Calu3 (cell line): Measurements from ENCODE around the gene LEP. TPM values are rescaled to one million over a fixed set of nuclear protein-coding genes. Genes with fewer than 3 reads are reported as not detected.
A peak's percentile ranks its signal among the peaks of the same experiment; 100 is the strongest.

Experiments used
- BruUV-seq: library from RNA; stranded (reverse); fragments of 400-500 nt; replicated peaks from 2 replicates; lab custom pipeline; 2021; lab: Mats Ljungman, UMichigan
- CTCF ChIA-PET: fragments of 300-600 bp; sonication (Branson Sonifier 250); formaldehyde crosslinking; loops from one replicate; lab custom pipeline; 2022; ENCODE audit warnings: antibody characterized with exemption; lab: Charles Lee
- DNase-seq: peaks from one replicate; pipeline ENCODE4 v3.0.0; 2022
- H3K27ac Mint-ChIP-seq: one replicate; pipeline ENCODE4 v1.8.0; 2022; ENCODE audit warnings: mixed read lengths; ENCODE audit not compliant: unreplicated experiment
- H3K27me3 Mint-ChIP-seq: one replicate; pipeline ENCODE4 v1.8.0; 2022; ENCODE audit warnings: mixed read lengths; ENCODE audit not compliant: unreplicated experiment
- H3K36me3 Mint-ChIP-seq: one replicate; pipeline ENCODE4 v1.8.0; 2022; ENCODE audit warnings: mild to moderate bottlenecking, moderate library complexity, mixed read lengths; ENCODE audit not compliant: insufficient read depth, unreplicated experiment
- H3K4me1 Mint-ChIP-seq: one replicate; pipeline ENCODE4 v1.8.0; 2022; ENCODE audit warnings: mild to moderate bottlenecking, low read depth, mixed read lengths; ENCODE audit not compliant: unreplicated experiment
- H3K4me3 Mint-ChIP-seq: one replicate; pipeline ENCODE4 v1.8.0; 2022; ENCODE audit warnings: mild to moderate bottlenecking, low read depth, moderate library complexity, mixed read lengths; ENCODE audit not compliant: unreplicated experiment
- H3K9me3 Mint-ChIP-seq: one replicate; pipeline ENCODE4 v1.8.0; 2022; ENCODE audit warnings: low read depth, mixed read lengths; ENCODE audit not compliant: unreplicated experiment
- CTCF ChIP-seq: fragments of 200-600 bp; IDR thresholded peaks from one replicate; pipeline ENCODE4 v1.8.0; 2022; ENCODE audit warnings: antibody characterized with exemption; ENCODE audit not compliant: unreplicated experiment
- intact Hi-C: fragments of 100-400 bp; cut with micrococcal nuclease; formaldehyde crosslinking; loops from one replicate; pipeline ENCODE4 v1.10.0; 2022; ENCODE audit not compliant: unreplicated experiment
- total RNA-seq: library from RNA; stranded (reverse); gene quantifications from 2 replicates; pipeline ENCODE4 v1.2.3, GENCODE V29; 2022

The LEP gene
- total RNA-seq, 1 experiment from 2014 or later, result not detected

DNA sequence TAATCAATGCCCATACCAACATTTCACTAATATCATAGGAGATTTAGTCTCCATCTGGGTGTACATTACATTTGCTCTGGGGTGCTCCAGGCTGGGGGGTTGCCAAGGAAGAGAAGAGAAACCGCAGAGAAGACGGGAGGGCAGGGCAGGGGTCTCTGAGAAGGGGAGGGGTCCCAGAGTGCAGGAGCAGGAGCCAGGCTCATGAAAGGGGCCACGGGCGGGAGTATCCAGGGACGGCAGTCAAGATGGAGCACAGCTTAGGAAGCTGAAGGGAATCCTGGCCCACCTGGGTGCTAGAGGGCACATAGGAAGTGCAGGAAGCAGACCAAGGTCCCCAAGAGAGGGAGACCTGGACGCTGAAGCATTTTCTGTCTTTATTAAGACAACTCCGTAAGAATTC lies 2.2 kb downstream of the LEP start:
- DNase-seq, result no peak
- CTCF ChIA-PET, result no interaction called here
- Mint-ChIP-seq H3K27ac (no peak overlapping the region), H3K4me1 (peaks cover 10% of the 10 kb centered on the region), H3K4me3 (no peak overlapping the region), H3K9me3 (no peaks in the 10 kb centered on the region), H3K27me3 (peaks cover 35% of the 10 kb centered on the region), H3K36me3 (no peaks in the 10 kb centered on the region)
- BruUV-seq, result no TSS peak
- intact Hi-C loops, result no loop called here
- no peak for TF ChIP-seq CTCF

GRCh38 chr7:128244861-128245260 lies 3.8 kb downstream of the LEP start:
- no peak for TF ChIP-seq CTCF
- no peak overlapping the region for H3K27ac Mint-ChIP-seq
- no peaks in the 10 kb centered on the region for H3K4me1 Mint-ChIP-seq
- intact Hi-C loops, result no loop called here
- no peaks in the 10 kb centered on the region for H3K36me3 Mint-ChIP-seq
- DNase-seq, result no peak
- CTCF ChIA-PET, result no interaction called here
- H3K27me3 Mint-ChIP-seq, result peaks cover 46% of the 10 kb centered on the region
- no peaks in the 10 kb centered on the region for H3K9me3 Mint-ChIP-seq
- no peak overlapping the region for H3K4me3 Mint-ChIP-seq
- BruUV-seq, result no TSS peak

GRCh38 chr7:128247108-128247507 lies 6.0 kb downstream of the LEP start:
- H3K27ac Mint-ChIP-seq, result no peak overlapping the region

GRCh38 chr7:128247640-128248194 lies 6.6 kb downstream of the LEP start:
- CTCF ChIA-PET, result no interaction called here
- Mint-ChIP-seq H3K36me3 (no peaks in the 10 kb centered on the region), H3K9me3 (no peaks in the 10 kb centered on the region), H3K4me1 (no peaks in the 10 kb centered on the region), H3K27me3 (peaks cover 55% of the 10 kb centered on the region), H3K4me3 (no peak overlapping the region), H3K27ac (no peak overlapping the region)
- intact Hi-C loops, result no loop called here
- no peak for TF ChIP-seq CTCF
- no TSS peak for BruUV-seq
- peak; percentile 46 for DNase-seq

More at GRCh38 chr7:128247108-128247507, 6.0 kb downstream of the LEP start:
- intact Hi-C loops, result no loop called here
- no peak for TF ChIP-seq CTCF
- Mint-ChIP-seq H3K9me3 (no peaks in the 10 kb centered on the region), H3K4me1 (no peaks in the 10 kb centered on the region), H3K36me3 (no peaks in the 10 kb centered on the region), H3K27me3 (peaks cover 61% of the 10 kb centered on the region), H3K4me3 (no peak overlapping the region)
- no TSS peak for BruUV-seq
- no peak for DNase-seq
- CTCF ChIA-PET, result no interaction called here
